ENCODE data around the gene COL9A3.
A peak's percentile ranks its signal among the peaks of the same experiment; 100 is the strongest.

COL9A3 gene

GRCh38 chr20:62778601-62779416, 38.0 kb upstream of the COL9A3 start:
- DNase-seq (ENCODE audit: low read depth): no peak

GRCh38 chr20:62779417-62779685, 37.5 kb upstream of the COL9A3 start:
- no peak for DNase-seq (ENCODE audit: low read depth)

GRCh38 chr20:62780204-62780603, 36.6 kb upstream of the COL9A3 start:
- no peak for DNase-seq (ENCODE audit: low read depth)

DNA sequence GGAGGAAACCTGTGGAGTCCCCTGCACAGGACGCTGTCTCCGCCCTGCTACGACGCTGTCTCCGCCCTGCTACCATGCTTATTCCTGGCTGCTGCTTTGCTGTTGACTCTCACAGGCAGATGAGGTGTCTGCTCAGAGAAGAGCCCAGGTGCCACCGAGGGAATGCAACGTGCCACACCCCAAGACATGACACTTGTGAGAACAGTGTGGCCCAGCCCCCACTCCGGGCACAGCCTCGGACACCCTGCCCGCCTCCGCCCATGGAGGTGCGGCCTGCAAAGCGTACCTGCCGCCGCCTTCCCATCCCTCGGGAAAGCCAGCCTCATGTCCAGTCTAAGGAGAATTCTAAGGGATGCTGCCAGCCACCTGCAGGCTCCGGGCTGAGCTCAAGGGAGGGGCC, 36.2 kb upstream of the COL9A3 start:
- DNase-seq (ENCODE audit: low read depth): no peak

DNA sequence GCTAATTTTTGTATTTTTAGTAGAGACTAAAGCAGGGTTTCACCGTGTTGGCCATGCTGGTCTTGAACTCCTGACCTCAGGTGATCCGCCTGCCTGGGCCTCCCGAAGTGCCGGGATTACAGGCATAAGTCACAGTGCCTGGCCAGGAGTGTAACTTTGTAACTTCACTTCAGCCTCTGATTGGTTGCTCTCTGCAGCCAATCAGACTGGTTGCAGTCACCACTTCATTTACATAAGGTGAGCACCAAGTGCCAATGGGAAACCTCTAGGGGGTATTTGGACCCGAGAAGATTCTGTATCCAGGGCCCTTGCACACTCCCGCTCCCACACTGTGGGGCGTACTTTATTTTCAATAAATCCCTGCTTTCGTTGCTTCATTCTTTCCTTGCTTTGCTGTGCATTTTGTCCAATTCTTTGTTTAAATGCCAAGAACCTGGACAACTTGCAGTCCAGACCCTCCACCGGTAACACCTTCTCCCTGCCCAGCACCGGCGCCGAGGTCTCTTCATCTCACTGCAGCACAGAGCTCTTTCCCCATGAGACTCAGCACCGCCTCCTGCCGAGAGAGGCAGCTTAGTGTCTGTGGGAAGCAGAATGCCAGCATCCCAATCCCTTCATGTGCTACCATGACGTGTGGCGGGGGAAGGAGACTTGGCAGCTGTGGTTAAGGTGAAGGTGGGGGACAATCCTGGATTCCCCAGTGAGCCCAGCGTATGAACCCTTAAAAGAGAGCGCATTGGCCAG, 34.5 kb upstream of the COL9A3 start:
- DNase-seq (ENCODE audit: low read depth): no peak

DNA sequence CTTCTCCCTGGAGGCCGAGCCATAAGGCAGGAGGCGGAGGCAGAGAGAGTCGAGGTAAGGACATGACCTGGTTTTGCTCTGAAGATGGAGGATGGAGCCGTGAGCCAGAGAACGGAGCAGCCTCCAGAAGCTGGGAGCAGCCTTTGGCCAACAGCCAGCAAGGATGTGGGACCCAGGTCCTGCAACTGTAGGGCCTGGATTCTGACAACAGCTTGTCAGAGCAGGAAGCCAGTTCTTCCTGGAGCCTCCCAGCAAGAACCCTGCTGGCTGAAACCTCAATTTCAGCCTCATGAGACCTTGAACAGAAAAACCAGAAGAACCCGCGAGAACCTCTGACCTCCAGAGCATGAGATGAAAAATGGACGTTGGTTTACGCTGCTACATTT, 34.0 kb upstream of the COL9A3 start:
- no peak for DNase-seq (ENCODE audit: low read depth)

DNA sequence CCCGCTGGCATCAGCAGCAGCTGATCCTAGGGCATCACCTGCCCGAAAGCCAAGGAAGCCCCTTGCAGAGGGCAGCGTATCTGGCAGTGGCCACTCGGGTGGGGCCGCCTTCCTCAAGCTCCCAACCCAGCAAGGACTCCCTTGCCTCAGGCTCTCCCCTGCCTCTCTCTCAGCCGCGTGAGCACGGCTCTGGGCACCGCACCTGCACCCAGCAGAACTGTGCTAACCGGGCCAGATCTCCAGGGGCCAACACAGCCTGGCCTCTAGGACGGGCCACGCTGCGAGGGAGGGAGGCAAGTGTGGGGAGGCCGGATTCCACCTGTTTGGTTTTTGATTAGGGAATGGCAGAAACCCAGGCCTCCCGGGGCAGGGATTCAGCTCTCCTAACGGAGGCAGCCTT, 32.4 kb upstream of the COL9A3 start:
- no peak for DNase-seq (ENCODE audit: low read depth)

DNA sequence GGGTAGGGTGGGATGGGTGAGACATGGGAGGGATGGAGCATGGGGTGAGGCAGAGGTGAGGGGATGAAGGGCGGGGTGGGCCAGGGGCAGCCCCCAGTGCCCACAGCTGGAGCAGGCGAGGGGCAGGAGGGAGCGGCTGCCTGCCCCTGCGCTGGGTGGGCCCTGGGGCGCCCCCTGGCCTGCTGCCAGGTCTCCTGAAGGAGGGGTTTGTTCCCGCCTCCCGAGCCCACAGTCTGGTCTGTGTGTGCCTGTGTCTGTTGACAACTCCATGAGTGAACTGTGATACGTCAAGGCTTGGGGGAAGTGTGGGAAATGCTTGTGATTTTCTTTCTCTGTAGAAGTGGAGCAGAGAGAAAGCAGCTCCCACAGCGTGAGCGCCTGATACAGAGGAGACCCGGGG, 31.5 kb upstream of the COL9A3 start:
- no peak for DNase-seq (ENCODE audit: low read depth)

DNA sequence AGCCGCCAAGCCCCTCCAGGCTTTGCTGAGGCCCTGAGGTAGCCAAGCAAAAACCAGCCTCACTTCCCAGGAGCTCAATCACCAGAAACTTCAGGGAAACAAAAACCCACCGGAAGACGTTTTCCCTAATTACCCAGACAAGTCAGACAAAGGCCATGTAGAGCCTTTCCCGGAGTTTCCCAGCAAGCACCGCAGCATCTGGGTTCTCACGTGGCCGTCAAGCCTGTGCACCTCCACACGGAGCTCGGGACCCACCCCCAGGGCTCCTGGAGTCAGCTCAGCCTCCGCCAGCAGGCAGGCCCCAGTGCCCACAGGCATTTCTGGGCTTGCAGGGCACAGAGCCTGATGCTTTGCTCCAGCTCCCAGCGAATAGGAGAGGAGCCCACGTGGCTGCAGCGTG, 30.7 kb upstream of the COL9A3 start:
- no peak for DNase-seq (ENCODE audit: low read depth)

DNA sequence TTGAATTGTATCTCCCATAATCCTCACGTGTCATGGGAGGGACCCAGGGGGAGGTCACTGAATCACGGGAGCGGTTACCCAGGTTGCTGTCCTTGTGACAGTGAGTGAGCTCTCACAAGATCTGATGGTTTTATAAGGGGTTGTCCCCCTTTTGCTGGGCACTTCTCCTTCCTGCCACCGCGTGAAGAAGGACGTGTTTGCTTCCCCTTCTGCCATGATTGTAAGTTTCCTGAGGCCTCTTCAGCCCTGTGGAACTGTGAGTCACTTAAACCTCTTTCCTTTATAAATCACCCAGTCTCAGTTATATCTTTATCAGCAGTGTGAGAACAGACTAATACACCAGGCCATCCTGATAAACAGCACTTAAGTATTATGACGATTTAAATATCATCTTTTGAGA, 29.5 kb upstream of the COL9A3 start:
- no peak for DNase-seq (ENCODE audit: low read depth)

DNA sequence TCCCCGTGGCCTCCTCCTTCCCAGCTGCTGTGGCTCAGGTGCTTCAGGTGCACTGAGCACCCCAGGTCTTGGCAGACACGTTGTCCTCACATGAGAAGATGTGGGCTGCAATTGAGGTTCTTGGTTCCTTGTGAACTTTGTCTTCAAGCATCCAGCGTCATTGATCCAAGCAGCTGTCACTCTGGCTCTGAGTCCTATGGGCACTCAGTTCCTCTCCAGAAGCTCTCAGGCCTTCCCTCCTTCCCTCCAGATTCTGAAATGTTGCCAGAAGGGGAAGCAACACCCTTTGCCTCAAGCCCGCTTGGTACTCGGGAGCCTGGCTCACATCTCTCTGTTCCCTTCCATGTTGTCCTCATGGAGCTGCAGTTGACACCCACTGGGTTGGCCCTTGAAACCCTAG, 29.0 kb upstream of the COL9A3 start:
- no peak for DNase-seq (ENCODE audit: low read depth)

GRCh38 chr20:62788607-62789006, 28.2 kb upstream of the COL9A3 start:
- no peak for DNase-seq (ENCODE audit: low read depth)

- no peak for DNase-seq (ENCODE audit: low read depth)
These were observed 26.8 kb upstream of the COL9A3 start for GRCh38 chr20:62790075-62790474.

DNA sequence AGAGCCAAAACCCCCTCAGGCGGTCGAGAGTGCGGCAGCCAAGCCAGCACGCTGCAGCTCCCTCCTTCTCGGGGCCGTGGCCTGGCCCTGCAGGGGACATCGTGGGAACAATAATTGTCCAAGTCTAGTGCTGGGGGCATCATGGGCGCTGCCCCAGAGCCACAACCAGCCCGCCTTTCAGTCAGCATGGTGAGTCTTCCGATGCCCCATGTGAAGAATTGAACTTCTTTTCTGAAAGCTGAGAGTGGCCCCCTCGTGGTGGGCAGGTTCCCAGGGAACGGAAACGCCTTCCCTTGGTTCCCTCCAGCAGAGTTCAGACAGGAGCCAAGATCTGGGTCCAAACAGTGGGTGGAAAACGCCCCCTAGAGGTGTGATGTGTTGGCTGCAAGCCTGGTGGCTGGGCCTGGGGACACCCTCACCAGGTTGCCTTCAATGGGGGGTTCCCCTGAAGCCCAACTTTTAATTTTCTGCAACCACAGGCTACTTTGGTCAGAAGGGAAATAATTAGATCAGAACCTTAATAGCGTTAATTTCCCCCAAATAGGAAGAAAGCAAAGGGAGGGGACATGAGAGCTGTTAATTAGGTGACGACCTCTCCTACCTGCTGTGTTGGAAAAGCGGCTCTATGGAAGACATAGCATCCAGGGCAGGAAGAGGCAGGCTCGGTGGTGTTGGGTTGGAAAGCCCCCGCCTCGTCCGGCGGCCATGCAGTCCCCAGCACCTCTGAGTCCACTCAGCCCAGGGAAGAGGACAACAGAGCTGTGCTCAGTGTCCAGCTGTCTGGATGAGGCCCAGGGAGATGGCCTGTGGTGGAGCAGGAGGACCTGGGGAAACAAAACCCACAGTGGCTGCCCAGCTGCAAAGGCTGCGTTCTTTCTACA, 25.3 kb upstream of the COL9A3 start:
- peak; percentile 60 for DNase-seq (ENCODE audit: low read depth)

- DNase-seq (ENCODE audit: low read depth): no peak
These were observed 24.5 kb upstream of the COL9A3 start for GRCh38 chr20:62792182-62792939.

DNA sequence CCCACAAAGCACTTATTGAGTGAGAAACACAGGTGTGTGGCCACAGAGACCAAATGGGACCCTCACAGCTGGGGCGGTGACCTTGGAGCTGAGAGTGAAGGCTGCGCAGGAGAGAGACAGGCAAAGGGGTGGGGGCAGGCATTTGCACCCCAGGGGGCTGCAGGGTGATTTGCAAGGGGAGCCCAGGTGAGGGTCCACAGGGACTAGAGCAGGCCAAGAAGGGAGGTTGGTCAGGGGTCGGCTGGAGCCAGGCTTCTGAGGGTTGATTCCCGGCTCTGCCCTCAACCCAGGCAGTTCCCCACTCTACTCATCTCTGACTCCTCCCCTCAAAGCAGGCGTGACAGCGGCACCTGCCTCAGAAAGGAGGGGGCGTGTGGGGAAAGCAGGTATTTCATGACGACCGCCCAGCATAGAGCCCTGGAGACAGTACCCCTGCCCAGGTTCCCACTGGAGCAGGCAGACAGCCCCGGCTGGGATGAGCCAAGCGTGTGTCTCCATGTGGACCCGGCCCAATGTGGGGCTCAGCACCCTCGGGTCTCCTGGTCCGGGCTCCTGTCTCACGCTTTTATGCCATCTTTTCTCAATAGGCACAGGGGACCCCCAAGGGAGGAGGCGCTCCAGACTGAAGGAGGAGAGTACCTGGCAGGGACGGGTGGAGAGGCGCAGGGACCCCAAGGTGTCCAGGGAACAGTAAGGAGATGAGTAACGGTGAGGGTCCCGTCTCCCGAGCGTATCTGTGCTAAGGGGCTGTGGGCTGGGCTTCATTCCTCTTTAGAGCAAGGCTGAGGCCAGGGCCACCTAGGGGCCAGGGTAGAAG, 23.7 kb upstream of the COL9A3 start:
- no peak for DNase-seq (ENCODE audit: low read depth)

DNA sequence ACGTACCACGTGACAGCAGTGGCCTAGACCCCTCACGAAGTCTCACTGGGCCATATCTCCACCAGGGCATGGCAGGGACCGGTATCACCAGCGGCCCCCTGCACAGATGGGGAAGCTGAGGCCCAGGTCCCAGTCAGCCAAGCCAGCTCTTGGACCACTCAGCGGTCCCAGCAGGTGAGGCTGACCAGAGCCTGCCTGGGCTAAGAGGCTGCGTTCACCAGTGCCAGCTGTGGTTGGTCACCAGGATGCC, 23.2 kb upstream of the COL9A3 start:
- DNase-seq (ENCODE audit: low read depth): no peak

GRCh38 chr20:62794007-62794724, 22.7 kb upstream of the COL9A3 start:
- DNase-seq (ENCODE audit: low read depth): peak; percentile 90

GRCh38 chr20:62795023-62795761, 21.7 kb upstream of the COL9A3 start:
- peak; percentile 55 for DNase-seq (ENCODE audit: low read depth)
